HepG2 (cell line): ENCODE results near the gene NPC1. TPM values are rescaled to one million over a fixed set of nuclear protein-coding genes. Genes with fewer than 3 reads are reported as not detected.

Source experiments
- CBX1 ChIP-seq: IDR thresholded peaks from one replicate; pipeline ENCODE4 v1.6.1; 2016; ENCODE audit warnings: antibody characterized with exemption, low read depth
- FOXC1 ChIP-seq: sonication (generic); formaldehyde crosslinking; IDR thresholded peaks from 2 replicates; pipeline ENCODE4 v1.8.0; 2022; ENCODE audit warnings: mild to moderate bottlenecking, missing genetic modification reagents, borderline replicate concordance
- FOXJ3 ChIP-seq: sonication (generic); formaldehyde crosslinking; IDR thresholded peaks from 2 replicates; pipeline ENCODE4 v1.4.0; 2020; ENCODE audit warnings: missing genetic modification reagents, mild to moderate bottlenecking, borderline replicate concordance
- HNF4G ChIP-seq, 2 experiments: sonication (generic) in 1 of 2; formaldehyde crosslinking in 1 of 2; IDR thresholded peaks; 2 replicates each; pipeline versions ENCODE4 v1.4.0 to v1.6.1; 2011 to 2020; ENCODE audit warnings: borderline replicate concordance in 2 of 2, low read depth in 2 of 2, mild to moderate bottlenecking in 2 of 2, low read length in 1 of 2, missing genetic modification reagents in 1 of 2, moderate library complexity in 1 of 2
- KDM3A ChIP-seq: IDR thresholded peaks from 2 replicates; pipeline ENCODE4 v1.6.1; 2018; ENCODE audit warnings: low read depth, missing compliant biosample characterization
- MYC ChIP-seq: sonication (generic); formaldehyde crosslinking; IDR thresholded peaks from 2 replicates; pipeline ENCODE4 v1.9.0; 2021; ENCODE audit warnings: missing genetic modification reagents, borderline replicate concordance
- NFYC ChIP-seq: IDR thresholded peaks from 2 replicates; pipeline ENCODE4 v1.6.1; 2016; ENCODE audit warnings: missing genetic modification reagents, missing compliant biosample characterization
- NR2F2 ChIP-seq: IDR thresholded peaks from 2 replicates; pipeline ENCODE4 v1.6.1; 2012; ENCODE audit warnings: low read depth, inconsistent platforms, borderline replicate concordance
- TAF1 ChIP-seq: sonication (generic); formaldehyde crosslinking; IDR thresholded peaks from 2 replicates; pipeline ENCODE4 v1.4.0; 2020; ENCODE audit warnings: missing genetic modification reagents
- TAF15 ChIP-seq: fragments of 200-400 bp; formaldehyde crosslinking; IDR thresholded peaks from one replicate; pipeline ENCODE4 v1.6.1; 2018; ENCODE audit warnings: mild to moderate bottlenecking, low read depth, low read length; ENCODE audit not compliant: poor library complexity, severe bottlenecking
- YEATS4 ChIP-seq: sonication (generic); formaldehyde crosslinking; IDR thresholded peaks from 2 replicates; pipeline ENCODE4 v1.4.0; 2020; ENCODE audit warnings: missing genetic modification reagents, borderline replicate concordance
- ZIK1 ChIP-seq: sonication (generic); formaldehyde crosslinking; IDR thresholded peaks from 2 replicates; pipeline ENCODE4 v1.5.0; 2020; ENCODE audit warnings: mild to moderate bottlenecking, low read depth, missing genetic modification reagents, borderline replicate concordance
- ZNF292 ChIP-seq: sonication (generic); formaldehyde crosslinking; IDR thresholded peaks from 2 replicates; pipeline ENCODE4 v1.8.1; 2022; ENCODE audit warnings: mild to moderate bottlenecking, low read depth, missing genetic modification reagents, borderline replicate concordance
- ZNF496 ChIP-seq: sonication (generic); formaldehyde crosslinking; IDR thresholded peaks from 2 replicates; pipeline ENCODE4 v1.8.1; 2023; ENCODE audit warnings: mild to moderate bottlenecking, moderate library complexity, missing genetic modification reagents; ENCODE audit not compliant: insufficient replicate concordance
- ZNF510 ChIP-seq: sonication (generic); formaldehyde crosslinking; IDR thresholded peaks from 2 replicates; pipeline ENCODE4 v1.4.0; 2020; ENCODE audit warnings: low read depth, mild to moderate bottlenecking, missing genetic modification reagents
- ZNF530 ChIP-seq: sonication (generic); formaldehyde crosslinking; IDR thresholded peaks from 2 replicates; pipeline ENCODE4 v1.5.0; 2020; ENCODE audit warnings: low read depth, mild to moderate bottlenecking, missing genetic modification reagents
- ZNF615 ChIP-seq: sonication (generic); formaldehyde crosslinking; IDR thresholded peaks from 2 replicates; pipeline ENCODE4 v1.5.0; 2020; ENCODE audit warnings: mild to moderate bottlenecking, missing genetic modification reagents, borderline replicate concordance
- ZNF75D ChIP-seq: sonication (generic); formaldehyde crosslinking; IDR thresholded peaks from 2 replicates; pipeline ENCODE4 v1.8.1; 2023; ENCODE audit warnings: missing genetic modification reagents, mild to moderate bottlenecking, borderline replicate concordance
- ZSCAN31 ChIP-seq: sonication (generic); formaldehyde crosslinking; IDR thresholded peaks from 2 replicates; pipeline ENCODE4 v1.5.0; 2020; ENCODE audit warnings: low read depth, mild to moderate bottlenecking, missing genetic modification reagents
- polyA plus RNA-seq, 8 experiments: library from polyadenylated mRNA; depleted of rRNA in 3 of 8; stranded (reverse) in 7 of 8; unstranded in 1 of 8; fragments of >200 nt; fragmentation: Illumina TruSeq in 4 of 8; extraction: Trizol in 4 of 8; gene quantifications; 2 replicates each; pipeline versions ENCODE4 v1.2.1 to v1.2.3, GENCODE V29; 2011 to 2016; ENCODE audit warnings: low read depth in 4 of 8, missing spikeins in 1 of 8, mixed read lengths in 1 of 8; ENCODE audit not compliant: insufficient read depth in 1 of 8
- total RNA-seq, 5 experiments: library from RNA; depleted of rRNA; stranded (reverse); fragments of >200 nt; fragmentation: Illumina TruSeq; extraction: Trizol; gene quantifications; 2 replicates each; pipeline ENCODE4 v1.2.3, GENCODE V29; 2016; ENCODE audit warnings: low read depth in 1 of 5
- TF ChIP-seq, protein P1 (sequence below): sonication (generic); formaldehyde crosslinking; IDR thresholded peaks from 2 replicates; pipeline ENCODE4 v1.4.0; 2020; ENCODE audit warnings: mild to moderate bottlenecking, missing genetic modification reagents, borderline replicate concordance
- TF ChIP-seq, protein P2 (sequence below): sonication (generic); formaldehyde crosslinking; IDR thresholded peaks from 2 replicates; pipeline ENCODE4 v1.4.0; 2020; ENCODE audit warnings: missing genetic modification reagents
- TF ChIP-seq, protein P3 (sequence below): sonication (generic); formaldehyde crosslinking; IDR thresholded peaks from 2 replicates; pipeline ENCODE4 v1.9.0; 2021; ENCODE audit warnings: missing genetic modification reagents, mild to moderate bottlenecking, borderline replicate concordance

The NPC1 gene
- total and polyA plus RNA-seq, 2 of the 13 experiments (the other 11 are each of a cell fraction or from before 2014, with no cell fraction given), result 46.5 to 114 TPM

DNA sequence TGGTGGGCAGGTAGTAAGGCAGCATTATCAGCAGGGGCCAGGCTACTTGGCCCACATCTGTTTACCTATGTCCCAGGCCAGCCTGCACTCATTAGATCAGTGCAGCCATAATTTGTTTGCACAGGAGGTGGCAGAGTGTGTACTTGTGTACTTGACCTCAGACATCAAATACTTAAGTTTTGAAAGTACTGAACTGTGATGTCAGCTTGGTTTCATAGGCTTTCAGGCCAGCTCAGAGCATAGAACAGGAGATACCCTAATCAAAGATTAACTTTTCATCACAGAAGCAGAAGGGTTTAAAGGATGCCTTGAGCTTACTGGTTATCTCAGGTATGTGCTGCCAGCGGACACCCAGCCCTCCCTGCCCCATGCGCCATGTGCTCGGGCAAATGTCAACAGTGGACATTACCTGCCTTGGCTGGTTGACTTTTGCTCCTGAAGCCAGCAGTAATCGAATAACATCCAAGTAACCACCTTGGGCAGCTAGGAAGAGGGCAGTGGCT, 43.2 kb upstream of the NPC1 start (continued):
- TF ChIP-seq, protein P1, sequence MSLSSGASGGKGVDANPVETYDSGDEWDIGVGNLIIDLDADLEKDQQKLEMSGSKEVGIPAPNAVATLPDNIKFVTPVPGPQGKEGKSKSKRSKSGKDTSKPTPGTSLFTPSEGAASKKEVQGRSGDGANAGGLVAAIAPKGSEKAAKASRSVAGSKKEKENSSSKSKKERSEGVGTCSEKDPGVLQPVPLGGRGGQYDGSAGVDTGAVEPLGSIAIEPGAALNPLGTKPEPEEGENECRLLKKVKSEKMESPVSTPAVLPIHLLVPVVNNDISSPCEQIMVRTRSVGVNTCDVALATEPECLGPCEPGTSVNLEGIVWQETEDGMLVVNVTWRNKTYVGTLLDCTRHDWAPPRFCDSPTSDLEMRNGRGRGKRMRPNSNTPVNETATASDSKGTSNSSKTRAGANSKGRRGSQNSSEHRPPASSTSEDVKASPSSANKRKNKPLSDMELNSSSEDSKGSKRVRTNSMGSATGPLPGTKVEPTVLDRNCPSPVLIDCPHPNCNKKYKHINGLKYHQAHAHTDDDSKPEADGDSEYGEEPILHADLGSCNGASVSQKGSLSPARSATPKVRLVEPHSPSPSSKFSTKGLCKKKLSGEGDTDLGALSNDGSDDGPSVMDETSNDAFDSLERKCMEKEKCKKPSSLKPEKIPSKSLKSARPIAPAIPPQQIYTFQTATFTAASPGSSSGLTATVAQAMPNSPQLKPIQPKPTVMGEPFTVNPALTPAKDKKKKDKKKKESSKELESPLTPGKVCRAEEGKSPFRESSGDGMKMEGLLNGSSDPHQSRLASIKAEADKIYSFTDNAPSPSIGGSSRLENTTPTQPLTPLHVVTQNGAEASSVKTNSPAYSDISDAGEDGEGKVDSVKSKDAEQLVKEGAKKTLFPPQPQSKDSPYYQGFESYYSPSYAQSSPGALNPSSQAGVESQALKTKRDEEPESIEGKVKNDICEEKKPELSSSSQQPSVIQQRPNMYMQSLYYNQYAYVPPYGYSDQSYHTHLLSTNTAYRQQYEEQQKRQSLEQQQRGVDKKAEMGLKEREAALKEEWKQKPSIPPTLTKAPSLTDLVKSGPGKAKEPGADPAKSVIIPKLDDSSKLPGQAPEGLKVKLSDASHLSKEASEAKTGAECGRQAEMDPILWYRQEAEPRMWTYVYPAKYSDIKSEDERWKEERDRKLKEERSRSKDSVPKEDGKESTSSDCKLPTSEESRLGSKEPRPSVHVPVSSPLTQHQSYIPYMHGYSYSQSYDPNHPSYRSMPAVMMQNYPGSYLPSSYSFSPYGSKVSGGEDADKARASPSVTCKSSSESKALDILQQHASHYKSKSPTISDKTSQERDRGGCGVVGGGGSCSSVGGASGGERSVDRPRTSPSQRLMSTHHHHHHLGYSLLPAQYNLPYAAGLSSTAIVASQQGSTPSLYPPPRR (CRISPR knock-in tag), result peak; percentile 94
- TF ChIP-seq ZNF496 (CRISPR knock-in tag) (no peak), NFYC (CRISPR knock-in tag) (no peak), ZSCAN31 (peak; percentile 61; the same call in 1 of the 2 replicates), NR2F2 (peak; percentile 91), ZNF530 (no peak), ZNF75D (CRISPR knock-in tag) (no peak), ZNF510 (CRISPR knock-in tag) (no peak), HNF4G (IDR thresholded peaks at IDR 0.05; ENCODE audit: borderline replicate concordance, low read depth, low read length) (0 out of 2 replicates have a peak, but pooled peaks have one; percentile 12), HNF4G (CRISPR knock-in tag; IDR thresholded peaks at IDR 0.05; ENCODE audit: borderline replicate concordance, low read depth) (peak; percentile 53; the same call in 1 of the 2 replicates), ZNF615 (CRISPR knock-in tag) (no peak), MYC (CRISPR knock-in tag) (peak; percentile 86), KDM3A (0 out of 2 replicates have a peak, but pooled peaks have one; percentile 30), ZIK1 (CRISPR knock-in tag) (no peak), YEATS4 (no peak), FOXC1 (CRISPR knock-in tag) (peak; percentile 52; the same call in 1 of the 2 replicates), CBX1 (no peak), ZNF292 (CRISPR knock-in tag) (peak; percentile 37; the same call in 1 of the 2 replicates), TAF1 (CRISPR knock-in tag) (no peak), FOXJ3 (CRISPR knock-in tag) (peak; percentile 61; the same call in 1 of the 2 replicates), TAF15 (no peak)
- TF ChIP-seq, protein P2, sequence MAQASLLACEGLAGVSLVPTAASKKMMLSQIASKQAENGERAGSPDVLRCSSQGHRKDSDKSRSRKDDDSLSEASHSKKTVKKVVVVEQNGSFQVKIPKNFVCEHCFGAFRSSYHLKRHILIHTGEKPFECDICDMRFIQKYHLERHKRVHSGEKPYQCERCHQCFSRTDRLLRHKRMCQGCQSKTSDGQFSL (CRISPR knock-in tag), result no peak
- TF ChIP-seq, protein P3, sequence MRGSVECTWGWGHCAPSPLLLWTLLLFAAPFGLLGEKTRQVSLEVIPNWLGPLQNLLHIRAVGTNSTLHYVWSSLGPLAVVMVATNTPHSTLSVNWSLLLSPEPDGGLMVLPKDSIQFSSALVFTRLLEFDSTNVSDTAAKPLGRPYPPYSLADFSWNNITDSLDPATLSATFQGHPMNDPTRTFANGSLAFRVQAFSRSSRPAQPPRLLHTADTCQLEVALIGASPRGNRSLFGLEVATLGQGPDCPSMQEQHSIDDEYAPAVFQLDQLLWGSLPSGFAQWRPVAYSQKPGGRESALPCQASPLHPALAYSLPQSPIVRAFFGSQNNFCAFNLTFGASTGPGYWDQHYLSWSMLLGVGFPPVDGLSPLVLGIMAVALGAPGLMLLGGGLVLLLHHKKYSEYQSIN, result no peak
